ENCODE measurements around the gene KLK6.

KLK6 gene

DNA sequence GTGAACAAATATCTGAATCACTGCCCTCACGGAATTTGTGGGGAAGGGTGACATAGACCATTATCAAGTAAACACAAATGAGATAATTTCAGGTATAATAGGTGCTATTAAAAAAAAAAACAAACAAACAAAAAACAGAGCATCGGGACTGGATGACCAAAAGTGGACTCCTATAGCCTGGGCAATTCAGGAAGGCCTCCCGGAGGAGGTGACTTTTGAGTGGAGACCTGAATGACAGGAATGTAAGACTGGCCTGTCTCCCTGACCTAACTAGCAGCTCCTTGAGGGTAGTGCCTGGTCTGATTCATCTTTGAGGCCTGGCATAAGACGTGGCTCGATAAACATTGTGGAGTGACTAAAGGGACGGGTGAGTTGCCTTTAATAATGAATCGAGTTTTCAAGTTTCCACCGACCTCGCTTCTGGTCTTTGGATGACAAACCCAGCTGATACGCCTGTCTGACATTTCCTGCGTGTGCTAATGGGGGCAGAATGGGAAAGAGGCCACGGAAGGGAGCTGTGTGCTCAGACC lies 43.3 kb upstream of the KLK6 start:
- Mint-ChIP-seq H3K4me3 (no peak overlapping the region), H3K36me3 (ENCODE audit: low read depth) (no peaks in the 10 kb centered on the region), H3K27me3 (ENCODE audit: low read depth) (peaks cover 74% of the 10 kb centered on the region), H3K4me1 (peaks cover 6% of the 10 kb centered on the region), H3K9me3 (peaks cover 3% of the 10 kb centered on the region), H3K27ac (no peak overlapping the region)
- no peak for TF ChIP-seq CTCF (IDR thresholded peaks at IDR 0.05; ENCODE audit: unreplicated experiment in 3 of 3)

- H3K27me3 Mint-ChIP-seq (ENCODE audit: low read depth) = peaks cover 65% of the 10 kb centered on the region
- H3K36me3 Mint-ChIP-seq (ENCODE audit: low read depth) = no peaks in the 10 kb centered on the region
- no peak overlapping the region for H3K27ac Mint-ChIP-seq
- no peak for TF ChIP-seq CTCF (IDR thresholded peaks at IDR 0.05; ENCODE audit: unreplicated experiment in 3 of 3)
- no peaks in the 10 kb centered on the region for H3K9me3 Mint-ChIP-seq
- H3K4me3 Mint-ChIP-seq = no peak overlapping the region
- no peaks in the 10 kb centered on the region for H3K4me1 Mint-ChIP-seq
Observed at GRCh38 chr19:51010066-51010795, 40.8 kb upstream of the KLK6 start.

- no peak for TF ChIP-seq CTCF (IDR thresholded peaks at IDR 0.05; ENCODE audit: unreplicated experiment in 3 of 3)
- H3K4me1 Mint-ChIP-seq = no peaks in the 10 kb centered on the region
- no peaks in the 10 kb centered on the region for H3K9me3 Mint-ChIP-seq
- H3K27ac Mint-ChIP-seq = no peak overlapping the region
- no peaks in the 10 kb centered on the region for H3K36me3 Mint-ChIP-seq (ENCODE audit: low read depth)
- H3K4me3 Mint-ChIP-seq = no peak overlapping the region
- H3K27me3 Mint-ChIP-seq (ENCODE audit: low read depth) = peaks cover 62% of the 10 kb centered on the region
Observed at GRCh38 chr19:51009061-51009891, 39.9 kb upstream of the KLK6 start.

DNA sequence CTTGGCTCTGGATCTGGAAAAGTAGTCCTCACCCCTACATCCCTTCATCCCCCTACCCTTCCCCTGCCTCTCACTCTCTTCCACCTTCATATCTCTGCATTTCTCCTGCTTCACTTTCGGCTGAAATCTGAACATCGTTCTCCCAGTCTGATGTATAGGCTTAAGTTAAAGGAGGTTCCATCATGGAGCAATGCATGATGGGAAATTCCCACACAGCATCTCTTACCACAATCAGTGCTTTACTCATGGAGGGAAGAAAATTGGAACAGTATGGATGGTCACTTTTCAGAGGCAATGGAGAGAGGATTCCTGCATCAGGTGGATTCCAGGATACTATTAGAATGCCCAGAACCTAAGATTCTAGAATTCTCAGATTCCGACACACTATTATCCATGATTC lies 38.1 kb upstream of the KLK6 start:
- TF ChIP-seq CTCF (IDR thresholded peaks at IDR 0.05; ENCODE audit: unreplicated experiment in 3 of 3) = no peak
- no peaks in the 10 kb centered on the region for H3K9me3 Mint-ChIP-seq
- no peak overlapping the region for H3K27ac Mint-ChIP-seq
- peaks cover 44% of the 10 kb centered on the region for H3K27me3 Mint-ChIP-seq (ENCODE audit: low read depth)
- H3K4me1 Mint-ChIP-seq = no peaks in the 10 kb centered on the region
- H3K4me3 Mint-ChIP-seq = no peak overlapping the region
- no peaks in the 10 kb centered on the region for H3K36me3 Mint-ChIP-seq (ENCODE audit: low read depth)

DNA sequence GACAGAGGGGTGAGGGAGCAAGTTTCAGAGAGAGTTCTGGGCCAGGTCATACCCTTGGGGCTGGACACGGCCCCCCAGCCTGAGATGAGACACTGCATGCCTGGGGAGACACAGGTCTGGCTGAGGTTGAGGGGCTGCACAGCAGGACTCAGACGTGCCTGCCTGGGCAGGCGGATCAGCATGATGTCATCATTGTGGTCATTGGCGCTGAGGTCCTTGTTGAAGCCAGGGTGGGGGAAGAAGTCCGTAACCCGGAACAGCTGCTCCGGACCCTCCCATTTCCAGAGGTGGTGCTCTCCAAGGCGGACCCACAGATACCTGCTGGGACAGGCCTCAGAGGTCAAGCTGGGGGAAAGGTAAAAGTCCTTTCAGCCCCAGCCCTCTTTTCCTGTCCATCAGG lies 37.0 kb upstream of the KLK6 start:
- no peak overlapping the region for H3K27ac Mint-ChIP-seq
- no peaks in the 10 kb centered on the region for H3K9me3 Mint-ChIP-seq
- no peak overlapping the region for H3K4me3 Mint-ChIP-seq
- no peaks in the 10 kb centered on the region for H3K36me3 Mint-ChIP-seq (ENCODE audit: low read depth)
- TF ChIP-seq CTCF (IDR thresholded peaks at IDR 0.05; ENCODE audit: unreplicated experiment in 3 of 3) = no peak
- peaks cover 41% of the 10 kb centered on the region for H3K27me3 Mint-ChIP-seq (ENCODE audit: low read depth)
- peaks cover 10% of the 10 kb centered on the region for H3K4me1 Mint-ChIP-seq

All from nephron (organoid).